Caco-2 (cell line): ENCODE measurements around the gene XIRP2. TPM values are rescaled to one million over a fixed set of nuclear protein-coding genes. Genes with fewer than 3 reads are reported as not detected.
"Not testable (repeated sequence)": the region's sequence is repeated elsewhere in the genome, so short reads cannot be mapped to it uniquely, and the experiment has no call there.

Source experiments
- BruUV-seq: library from RNA; stranded (reverse); fragments of 400-500 nt; replicated peaks from 2 replicates; lab custom pipeline; 2021; lab: Mats Ljungman, UMichigan
- CTCF ChIA-PET: fragments of 300-600 bp; sonication (Branson Sonifier 250); formaldehyde crosslinking; loops from one replicate; lab custom pipeline; 2022; ENCODE audit warnings: antibody characterized with exemption; lab: Charles Lee
- POLR2A ChIA-PET: fragments of 300-600 bp; sonication (Branson Sonifier 250); formaldehyde crosslinking; loops from one replicate; lab custom pipeline; 2022; ENCODE audit warnings: antibody characterized with exemption; lab: Charles Lee
- DNase-seq, 2 experiments: peaks; one replicate each; pipeline versions ENCODE4 v3.0.0 to v3.0.0-alpha.2; 2020 to 2022
- H3K27me3 ChIP-seq: replicated peaks from 2 replicates; pipeline ENCODE4 v1.6.0; 2011; ENCODE audit warnings: low read length; ENCODE audit not compliant: control insufficient read depth, insufficient read depth
- H3K36me3 ChIP-seq: 2 replicates; pipeline ENCODE4 v1.5.1; 2011; ENCODE audit warnings: low read length; ENCODE audit not compliant: control insufficient read depth, insufficient read depth
- H3K4me1 ChIP-seq: fragments of 250-450 bp; sonication (Bioruptor Pico); 2 replicates; pipeline ENCODE4 v1.5.1; 2020; ENCODE audit warnings: mild to moderate bottlenecking
- H3K4me3 ChIP-seq: 2 replicates; pipeline ENCODE4 v1.5.1; 2011; ENCODE audit warnings: low read depth, mild to moderate bottlenecking, control low read depth, low read length
- H3K9me3 ChIP-seq: fragments of 250-450 bp; sonication (Bioruptor Pico); 2 replicates; pipeline ENCODE4 v1.5.1; 2020; ENCODE audit warnings: mild to moderate bottlenecking, moderate library complexity
- H3K27ac Mint-ChIP-seq: one replicate; pipeline ENCODE4 v1.8.0; 2022; ENCODE audit warnings: mixed read lengths; ENCODE audit not compliant: unreplicated experiment
- H3K27me3 Mint-ChIP-seq: one replicate; pipeline ENCODE4 v1.8.0; 2022; ENCODE audit warnings: mixed read lengths; ENCODE audit not compliant: insufficient read depth, unreplicated experiment
- H3K36me3 Mint-ChIP-seq: one replicate; pipeline ENCODE4 v1.8.0; 2022; ENCODE audit warnings: mild to moderate bottlenecking, mixed read lengths; ENCODE audit not compliant: insufficient read depth, unreplicated experiment
- H3K4me1 Mint-ChIP-seq: one replicate; pipeline ENCODE4 v1.8.0; 2022; ENCODE audit warnings: low read depth, mixed read lengths; ENCODE audit not compliant: unreplicated experiment
- H3K4me3 Mint-ChIP-seq: one replicate; pipeline ENCODE4 v1.8.0; 2022; ENCODE audit warnings: mild to moderate bottlenecking, moderate library complexity, mixed read lengths; ENCODE audit not compliant: unreplicated experiment
- H3K9me3 Mint-ChIP-seq: one replicate; pipeline ENCODE4 v1.8.0; 2022; ENCODE audit warnings: mixed read lengths; ENCODE audit not compliant: unreplicated experiment
- CTCF ChIP-seq, 2 experiments: fragments of 200-600 bp in 1 of 2; IDR thresholded peaks; 1 replicate in 1 of 2; 2 replicates in 1 of 2; pipeline versions ENCODE4 v1.5.1 to v1.8.0; 2011 to 2022; ENCODE audit warnings: antibody characterized with exemption in 1 of 2, control low read depth in 1 of 2, inconsistent platforms in 1 of 2, low read depth in 1 of 2, low read length in 1 of 2, mild to moderate bottlenecking in 1 of 2, moderate library complexity in 1 of 2; ENCODE audit not compliant: insufficient read depth in 1 of 2, severe bottlenecking in 1 of 2, unreplicated experiment in 1 of 2
- intact Hi-C: fragments of 100-400 bp; cut with micrococcal nuclease; formaldehyde crosslinking; loops from one replicate; pipeline ENCODE4 v1.10.0; 2022; ENCODE audit not compliant: unreplicated experiment
- total RNA-seq: library from RNA; stranded (reverse); gene quantifications from 2 replicates; pipeline ENCODE4 v1.2.3, GENCODE V29; 2022

The XIRP2 gene
- total RNA-seq, 1 experiment from 2014 or later, result not detected

GRCh38 chr2:167264380-167264779, 376.1 kb downstream of the XIRP2 start:
- Histone ChIP-seq H3K4me1 (no peaks in the 10 kb centered on the region), H3K4me3 (no peak overlapping the region), H3K27me3 (no peaks in the 10 kb centered on the region), H3K9me3 (peaks cover 5% of the 10 kb centered on the region), H3K36me3 (no peaks in the 10 kb centered on the region)
- POLR2A ChIA-PET, result no interaction called here
- H3K4me3 Mint-ChIP-seq, result no peak overlapping the region
- no peak overlapping the region for H3K27ac Mint-ChIP-seq
- H3K27me3 Mint-ChIP-seq, result peaks cover 2% of the 10 kb centered on the region
- H3K4me1 Mint-ChIP-seq, result no peaks in the 10 kb centered on the region
- CTCF ChIA-PET, result interaction anchor here (0.6 kb wide), 1 partner anchor 10 kb away, joined by 5 read pairs; no protein-coding TSS in a partner anchor
- intact Hi-C loops, result no loop called here
- no peak for DNase-seq
- TF ChIP-seq CTCF (IDR thresholded peaks at IDR 0.05; ENCODE audit: insufficient read depth in 1 of 2, low read depth in 1 of 2, low read length in 1 of 2, severe bottlenecking in 1 of 2, unreplicated experiment in 1 of 2), result no peak
- BruUV-seq, result no TSS peak
- no peaks in the 10 kb centered on the region for H3K36me3 Mint-ChIP-seq
- H3K9me3 Mint-ChIP-seq, result peaks cover 15% of the 10 kb centered on the region

- H3K36me3 ChIP-seq, result no peaks in the 10 kb centered on the region
- TF ChIP-seq CTCF (IDR thresholded peaks at IDR 0.05; ENCODE audit: insufficient read depth in 1 of 2, low read depth in 1 of 2, low read length in 1 of 2, severe bottlenecking in 1 of 2, unreplicated experiment in 1 of 2), result no peak
- H3K4me1 ChIP-seq, result no peaks in the 10 kb centered on the region
- no peaks in the 10 kb centered on the region for H3K27me3 ChIP-seq
- BruUV-seq, result no TSS peak
- ChIA-PET POLR2A (no interaction called here), CTCF (no interaction called here)
- H3K36me3 Mint-ChIP-seq, result no peaks in the 10 kb centered on the region
- H3K9me3 ChIP-seq, result peaks cover 5% of the 10 kb centered on the region
- peaks cover 20% of the 10 kb centered on the region for H3K9me3 Mint-ChIP-seq
- no peak overlapping the region for H3K4me3 ChIP-seq
- no peak overlapping the region for H3K27ac Mint-ChIP-seq
- DNase-seq, result no peak
- H3K4me1 Mint-ChIP-seq, result no peaks in the 10 kb centered on the region
- H3K4me3 Mint-ChIP-seq, result no peak overlapping the region
- peaks cover 2% of the 10 kb centered on the region for H3K27me3 Mint-ChIP-seq
- intact Hi-C loops, result no loop called here
Observed at GRCh38 chr2:167265004-167265403, 376.7 kb downstream of the XIRP2 start.

GRCh38 chr2:167265722-167266121, 377.4 kb downstream of the XIRP2 start:
- no peak for TF ChIP-seq CTCF (IDR thresholded peaks at IDR 0.05; ENCODE audit: insufficient read depth in 1 of 2, low read depth in 1 of 2, low read length in 1 of 2, severe bottlenecking in 1 of 2, unreplicated experiment in 1 of 2)
- Histone ChIP-seq H3K27me3 (no peaks in the 10 kb centered on the region), H3K36me3 (no peaks in the 10 kb centered on the region), H3K4me3 (no peak overlapping the region), H3K4me1 (no peaks in the 10 kb centered on the region), H3K9me3 (peaks cover 5% of the 10 kb centered on the region)
- no peak overlapping the region for H3K27ac Mint-ChIP-seq
- CTCF ChIA-PET, result no interaction called here
- DNase-seq, result no peak
- no peaks in the 10 kb centered on the region for H3K4me1 Mint-ChIP-seq
- no peak overlapping the region for H3K4me3 Mint-ChIP-seq
- H3K27me3 Mint-ChIP-seq, result peaks cover 2% of the 10 kb centered on the region
- H3K9me3 Mint-ChIP-seq, result peaks cover 20% of the 10 kb centered on the region
- no peaks in the 10 kb centered on the region for H3K36me3 Mint-ChIP-seq
- POLR2A ChIA-PET, result no interaction called here
- intact Hi-C loops, result no loop called here
- no TSS peak for BruUV-seq

- BruUV-seq, H3K27ac Mint-ChIP-seq, H3K36me3 ChIP-seq, H3K4me3 Mint-ChIP-seq, H3K27me3 Mint-ChIP-seq, H3K4me1 ChIP-seq, H3K4me1 Mint-ChIP-seq, intact Hi-C loops, DNase-seq, H3K9me3 ChIP-seq, H3K27me3 ChIP-seq, H3K4me3 ChIP-seq, H3K36me3 Mint-ChIP-seq, CTCF ChIA-PET, POLR2A ChIA-PET: not testable (repeated sequence)
- H3K9me3 Mint-ChIP-seq, result peaks cover 20% of the 10 kb centered on the region
Observed at GRCh38 chr2:167268245-167268644, 380.0 kb downstream of the XIRP2 start.
